ENCODE measurements around the gene STK35.

- TF ChIP-seq, protein P1, sequence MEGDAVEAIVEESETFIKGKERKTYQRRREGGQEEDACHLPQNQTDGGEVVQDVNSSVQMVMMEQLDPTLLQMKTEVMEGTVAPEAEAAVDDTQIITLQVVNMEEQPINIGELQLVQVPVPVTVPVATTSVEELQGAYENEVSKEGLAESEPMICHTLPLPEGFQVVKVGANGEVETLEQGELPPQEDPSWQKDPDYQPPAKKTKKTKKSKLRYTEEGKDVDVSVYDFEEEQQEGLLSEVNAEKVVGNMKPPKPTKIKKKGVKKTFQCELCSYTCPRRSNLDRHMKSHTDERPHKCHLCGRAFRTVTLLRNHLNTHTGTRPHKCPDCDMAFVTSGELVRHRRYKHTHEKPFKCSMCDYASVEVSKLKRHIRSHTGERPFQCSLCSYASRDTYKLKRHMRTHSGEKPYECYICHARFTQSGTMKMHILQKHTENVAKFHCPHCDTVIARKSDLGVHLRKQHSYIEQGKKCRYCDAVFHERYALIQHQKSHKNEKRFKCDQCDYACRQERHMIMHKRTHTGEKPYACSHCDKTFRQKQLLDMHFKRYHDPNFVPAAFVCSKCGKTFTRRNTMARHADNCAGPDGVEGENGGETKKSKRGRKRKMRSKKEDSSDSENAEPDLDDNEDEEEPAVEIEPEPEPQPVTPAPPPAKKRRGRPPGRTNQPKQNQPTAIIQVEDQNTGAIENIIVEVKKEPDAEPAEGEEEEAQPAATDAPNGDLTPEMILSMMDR (IDR thresholded peaks at IDR 0.05; ENCODE audit: borderline replicate concordance, extremely low read depth, low read length, poor library complexity, severe bottlenecking) = no peak
- TF ChIP-seq EZH2 (IDR thresholded peaks at IDR 0.05; ENCODE audit: borderline replicate concordance, low read depth, low read length, severe bottlenecking) = no peak
These were observed 2.6 kb downstream of the STK35 start for GRCh38 chr20:2104236-2104635.
